SK-N-SH (cell line): ENCODE results near the gene ZNF563. TPM values are rescaled to one million over a fixed set of nuclear protein-coding genes. Genes with fewer than 3 reads are reported as not detected.

Source experiments
- CTCF ChIA-PET: fragments of 300-600, 350-600 bp; formaldehyde crosslinking; extraction: SDS; loops from one replicate; lab custom pipeline; 2021; lab: Yijun Ruan, JAX
- POLR2A ChIA-PET: fragments of 350-600 bp; sonication (Branson Sonifier 250); formaldehyde crosslinking; extraction: SDS; loops from one replicate; lab custom pipeline; 2020; ENCODE audit warnings: antibody characterized with exemption, inconsistent platforms; lab: Yijun Ruan, JAX
- DNase-seq: peaks from one replicate; pipeline ENCODE4 v3.0.0; 2012
- H2AFZ ChIP-seq: fragments of 200-600 bp; sonication (generic); 2 replicates; pipeline ENCODE4 v1.8.1; 2016; ENCODE audit warnings: antibody characterized with exemption, mild to moderate bottlenecking, low read depth
- H3F3A ChIP-seq: fragments of 200-600 bp; sonication (generic); replicated peaks from 2 replicates; pipeline ENCODE3; 2016; ENCODE audit warnings: antibody characterized with exemption, mild to moderate bottlenecking; ENCODE audit not compliant: insufficient read depth
- H3K27ac ChIP-seq, 2 experiments: fragments of 200-500 bp in 1 of 2; fragments of 200-600 bp in 1 of 2; sonication (Bioruptor generic) in 1 of 2; sonication (generic), shearing (Covaris generic) in 1 of 2; 2 replicates each; pipeline versions ENCODE4 v1.5.1 to v1.6.1; 2014 to 2016; ENCODE audit warnings: low read depth in 2 of 2, inconsistent platforms in 1 of 2, low read length in 1 of 2, mild to moderate bottlenecking in 1 of 2, mixed read lengths in 1 of 2
- H3K27me3 ChIP-seq: fragments of 200-600 bp; sonication (generic), shearing (Covaris generic); 2 replicates; pipeline ENCODE4 v1.6.1; 2016; ENCODE audit warnings: mixed run types; ENCODE audit not compliant: insufficient read depth
- H3K36me3 ChIP-seq, 2 experiments: fragments of 200-500 bp in 1 of 2; fragments of 200-600 bp in 1 of 2; sonication (Bioruptor generic) in 1 of 2; sonication (generic) in 1 of 2; replicated peaks in 1 of 2; 2 replicates each; pipeline versions ENCODE3 to v1.5.1; 2014 to 2016; ENCODE audit warnings: low read length in 1 of 2, mild to moderate bottlenecking in 1 of 2; ENCODE audit not compliant: insufficient read depth in 2 of 2, control insufficient read depth in 1 of 2
- H3K4me1 ChIP-seq, 2 experiments: fragments of 200-500 bp in 1 of 2; fragments of 200-600 bp in 1 of 2; sonication (Bioruptor generic) in 1 of 2; sonication (generic), shearing (Covaris generic) in 1 of 2; 2 replicates each; pipeline versions ENCODE4 v1.5.1 to v1.6.1; 2014 to 2016; ENCODE audit warnings: low read depth in 1 of 2, low read length in 1 of 2, mixed run types in 1 of 2; ENCODE audit not compliant: insufficient read depth in 2 of 2, control insufficient read depth in 1 of 2
- H3K4me2 ChIP-seq: fragments of 200-600 bp; sonication (generic), shearing (Covaris generic); 2 replicates; pipeline ENCODE4 v1.6.1; 2017; ENCODE audit warnings: mixed run types
- H3K4me3 ChIP-seq, 2 experiments: fragments of 200-500 bp in 1 of 2; fragments of 200-600 bp in 1 of 2; sonication (Bioruptor generic) in 1 of 2; sonication (generic), shearing (Covaris generic) in 1 of 2; 2 replicates each; pipeline versions ENCODE4 v1.5.1 to v1.8.1; 2014 to 2016; ENCODE audit warnings: low read depth in 2 of 2, inconsistent platforms in 1 of 2, low read length in 1 of 2, mild to moderate bottlenecking in 1 of 2, mixed read lengths in 1 of 2, moderate library complexity in 1 of 2
- H3K79me2 ChIP-seq: fragments of 200-600 bp; sonication (generic); 2 replicates; pipeline ENCODE4 v1.8.1; 2017; ENCODE audit warnings: mild to moderate bottlenecking; ENCODE audit not compliant: insufficient read depth
- H3K9ac ChIP-seq: fragments of 200-600 bp; sonication (generic); 2 replicates; pipeline ENCODE4 v1.6.1; 2017; ENCODE audit warnings: mixed run types
- H3K9me2 ChIP-seq: fragments of 200-600 bp; sonication (generic); 2 replicates; pipeline ENCODE4 v1.6.1; 2017; ENCODE audit warnings: mixed run types
- H3K9me3 ChIP-seq: fragments of 200-600 bp; sonication (generic); 2 replicates; pipeline ENCODE4 v1.6.1; 2017; ENCODE audit warnings: mixed run types, mild to moderate bottlenecking, moderate library complexity
- H4K20me1 ChIP-seq: fragments of 200-600 bp; sonication (generic); 2 replicates; pipeline ENCODE4 v1.6.1; 2017; ENCODE audit warnings: mild to moderate bottlenecking, mixed run types; ENCODE audit not compliant: insufficient read depth
- FOSL2 ChIP-seq: IDR thresholded peaks from 2 replicates; pipeline ENCODE4 v1.4.0; 2012; ENCODE audit warnings: low read depth, mild to moderate bottlenecking, moderate library complexity, borderline replicate concordance
- FOXM1 ChIP-seq: IDR thresholded peaks from 2 replicates; pipeline ENCODE4 v1.4.0; 2012; ENCODE audit warnings: low read depth, mild to moderate bottlenecking
- IRF3 ChIP-seq: fragments of 150-350 bp; IDR thresholded peaks from 2 replicates; pipeline ENCODE4 v1.6.1; 2016; ENCODE audit warnings: mild to moderate bottlenecking, low read depth, low read length
- JUND ChIP-seq: IDR thresholded peaks from 2 replicates; pipeline ENCODE4 v1.4.0; 2012
- MEF2A ChIP-seq: IDR thresholded peaks from 2 replicates; pipeline ENCODE4 v1.4.0; 2012; ENCODE audit warnings: low read depth, borderline replicate concordance
- MXI1 ChIP-seq: IDR thresholded peaks from 2 replicates; pipeline ENCODE4 v1.6.1; 2012; ENCODE audit warnings: mild to moderate bottlenecking, low read depth, low read length, improper control_type of control experiment
- REST ChIP-seq: IDR thresholded peaks from 2 replicates; pipeline ENCODE4 v1.6.1; 2012; ENCODE audit warnings: mild to moderate bottlenecking, low read depth, low read length, moderate library complexity
- RFX5 ChIP-seq: IDR thresholded peaks from 2 replicates; pipeline ENCODE4 v1.6.1; 2012; ENCODE audit warnings: mild to moderate bottlenecking, improper control_type of control experiment, low read length
- SIN3A ChIP-seq: IDR thresholded peaks from 2 replicates; pipeline ENCODE4 v1.6.1; 2012; ENCODE audit warnings: low read depth, mild to moderate bottlenecking, low read length, moderate library complexity, borderline replicate concordance
- WGBS: methylation state at CpG from one replicate; pipeline ENCODE4 v1.1.6; 2017; ENCODE audit warnings: low lambda C conversion rate; 5-methylcytosine and 5-hydroxymethylcytosine counted together
- polyA plus RNA-seq, 3 experiments: library from polyadenylated mRNA; depleted of rRNA; stranded (reverse); fragments of >200 nt; gene quantifications; 2 replicates each; pipeline ENCODE4 v1.2.3, GENCODE V29; 2012

ZNF563 gene
- polyA plus RNA-seq, 1 of the 3 experiments (the other 2 are of a cell fraction) = 0.99 TPM

GRCh38 chr19:12331211-12331941 is 2.1 kb downstream of the ZNF563 start:
- WGBS = 69% methylated on average over 4 of the region's 4 CpGs
- CTCF ChIA-PET = interaction anchor here (1.8 kb wide), 1 partner anchor 272 kb away, joined by 4 read pairs; no protein-coding TSS in a partner anchor

More at GRCh38 chr19:12331211-12331941, 2.1 kb downstream of the ZNF563 start:
- Histone ChIP-seq H2AFZ (no peak overlapping the region), H3K4me3 (no peak overlapping the region), H3K36me3 (no peaks in the 10 kb centered on the region), H3K27ac (no peak overlapping the region), H3K27me3 (no peaks in the 10 kb centered on the region), H3K9me2 (no peaks in the 10 kb centered on the region), H3K9me3 (no peaks in the 10 kb centered on the region), H3K4me1 (peaks cover 0 to 14% of the 10 kb centered on the region in 2 experiments; a peak in 1 of 4 replicates), H3F3A (no peaks in the 10 kb centered on the region), H3K9ac (no peak overlapping the region), H3K4me2 (no peak overlapping the region), H4K20me1 (no peaks in the 10 kb centered on the region), H3K79me2 (no peaks in the 10 kb centered on the region; the same call in 1 of the 2 replicates)
- no peak for DNase-seq
- POLR2A ChIA-PET = no interaction called here
- TF ChIP-seq IRF3 = no peak
- TF ChIP-seq FOXM1 = no peak
- no peak for TF ChIP-seq JUND
- TF ChIP-seq SIN3A = no peak
- no peak for TF ChIP-seq MEF2A
- TF ChIP-seq REST = no peak
- TF ChIP-seq MXI1 = no peak
- TF ChIP-seq FOSL2 = no peak
- TF ChIP-seq RFX5 = no peak
